B cell (primary cell): ENCODE data around the gene RARB.

Experiments
- EZH2 ChIP-seq: IDR thresholded peaks from 2 replicates; pipeline ENCODE4 v1.6.1; 2012; ENCODE audit warnings: borderline replicate concordance, low read depth, mild to moderate bottlenecking, moderate library complexity, low read length; ENCODE audit not compliant: insufficient read depth, poor library complexity, severe bottlenecking
- TF ChIP-seq, protein P1 (sequence below): fragments of 200-600 bp; IDR thresholded peaks from one replicate; pipeline ENCODE4 v1.8.0; 2022; ENCODE audit warnings: antibody characterized with exemption, mild to moderate bottlenecking

DNA sequence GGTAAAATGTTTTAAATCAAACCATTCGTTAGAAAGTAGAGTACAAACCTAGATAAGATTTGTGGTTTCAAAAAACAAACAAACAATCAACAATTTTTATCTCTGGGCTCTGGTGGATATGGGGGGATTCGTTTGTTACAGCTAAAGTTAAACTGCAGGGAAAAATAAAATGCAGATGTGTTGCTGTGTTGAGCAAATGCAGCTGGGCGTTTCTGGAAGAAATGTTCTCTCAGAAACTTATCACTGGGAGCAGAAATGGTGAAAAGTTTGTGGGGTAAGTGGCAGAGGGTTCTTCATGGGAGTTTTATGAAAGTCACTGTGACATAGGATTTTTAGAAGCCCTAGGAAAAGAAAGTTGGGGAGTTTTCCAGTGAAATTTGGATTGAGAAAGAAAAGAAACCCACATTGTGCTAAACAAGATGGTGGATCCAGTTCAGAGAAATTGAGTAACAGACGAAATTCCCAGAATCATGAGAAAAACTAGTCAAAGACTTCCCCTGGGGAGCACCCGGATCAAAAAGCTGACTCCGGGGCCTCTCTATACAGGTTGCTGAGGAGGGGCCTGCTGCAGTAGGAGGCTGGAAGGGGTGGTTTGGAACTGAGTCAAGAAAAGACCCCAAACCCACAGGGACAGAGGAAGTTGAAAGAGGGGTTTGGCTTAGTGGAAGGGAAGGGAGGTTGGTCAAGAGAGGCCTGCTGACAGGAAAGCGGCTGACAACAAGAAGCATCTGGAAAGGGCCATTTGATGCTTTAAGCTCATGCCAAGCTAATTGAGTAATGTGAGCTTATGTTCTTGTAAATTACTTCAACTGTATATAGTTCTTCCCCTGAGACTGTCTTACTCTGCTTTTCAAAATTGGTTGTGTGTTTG lies 108.7 kb downstream of the RARB start:
- TF ChIP-seq, protein P1, sequence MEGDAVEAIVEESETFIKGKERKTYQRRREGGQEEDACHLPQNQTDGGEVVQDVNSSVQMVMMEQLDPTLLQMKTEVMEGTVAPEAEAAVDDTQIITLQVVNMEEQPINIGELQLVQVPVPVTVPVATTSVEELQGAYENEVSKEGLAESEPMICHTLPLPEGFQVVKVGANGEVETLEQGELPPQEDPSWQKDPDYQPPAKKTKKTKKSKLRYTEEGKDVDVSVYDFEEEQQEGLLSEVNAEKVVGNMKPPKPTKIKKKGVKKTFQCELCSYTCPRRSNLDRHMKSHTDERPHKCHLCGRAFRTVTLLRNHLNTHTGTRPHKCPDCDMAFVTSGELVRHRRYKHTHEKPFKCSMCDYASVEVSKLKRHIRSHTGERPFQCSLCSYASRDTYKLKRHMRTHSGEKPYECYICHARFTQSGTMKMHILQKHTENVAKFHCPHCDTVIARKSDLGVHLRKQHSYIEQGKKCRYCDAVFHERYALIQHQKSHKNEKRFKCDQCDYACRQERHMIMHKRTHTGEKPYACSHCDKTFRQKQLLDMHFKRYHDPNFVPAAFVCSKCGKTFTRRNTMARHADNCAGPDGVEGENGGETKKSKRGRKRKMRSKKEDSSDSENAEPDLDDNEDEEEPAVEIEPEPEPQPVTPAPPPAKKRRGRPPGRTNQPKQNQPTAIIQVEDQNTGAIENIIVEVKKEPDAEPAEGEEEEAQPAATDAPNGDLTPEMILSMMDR = no peak
- TF ChIP-seq EZH2 = no peak
